SK-N-SH (cell line): Measurements from ENCODE around the gene SLC8A1. TPM values are rescaled to one million over a fixed set of nuclear protein-coding genes. Genes with fewer than 3 reads are reported as not detected.

ENCODE experiments used
- CTCF ChIA-PET: fragments of 300-600, 350-600 bp; formaldehyde crosslinking; extraction: SDS; loops from one replicate; lab custom pipeline; 2021; lab: Yijun Ruan, JAX
- POLR2A ChIA-PET: fragments of 350-600 bp; sonication (Branson Sonifier 250); formaldehyde crosslinking; extraction: SDS; loops from one replicate; lab custom pipeline; 2020; ENCODE audit warnings: antibody characterized with exemption, inconsistent platforms; lab: Yijun Ruan, JAX
- DNase-seq: peaks from one replicate; pipeline ENCODE4 v3.0.0; 2012
- H2AFZ ChIP-seq: fragments of 200-600 bp; sonication (generic); 2 replicates; pipeline ENCODE4 v1.8.1; 2016; ENCODE audit warnings: antibody characterized with exemption, mild to moderate bottlenecking, low read depth
- H3F3A ChIP-seq: fragments of 200-600 bp; sonication (generic); replicated peaks from 2 replicates; pipeline ENCODE3; 2016; ENCODE audit warnings: antibody characterized with exemption, mild to moderate bottlenecking; ENCODE audit not compliant: insufficient read depth
- H3K27ac ChIP-seq, 2 experiments: fragments of 200-500 bp in 1 of 2; fragments of 200-600 bp in 1 of 2; sonication (Bioruptor generic) in 1 of 2; sonication (generic), shearing (Covaris generic) in 1 of 2; 2 replicates each; pipeline versions ENCODE4 v1.5.1 to v1.6.1; 2014 to 2016; ENCODE audit warnings: low read depth in 2 of 2, inconsistent platforms in 1 of 2, low read length in 1 of 2, mild to moderate bottlenecking in 1 of 2, mixed read lengths in 1 of 2
- H3K27me3 ChIP-seq: fragments of 200-600 bp; sonication (generic), shearing (Covaris generic); 2 replicates; pipeline ENCODE4 v1.6.1; 2016; ENCODE audit warnings: mixed run types; ENCODE audit not compliant: insufficient read depth
- H3K36me3 ChIP-seq, 2 experiments: fragments of 200-500 bp in 1 of 2; fragments of 200-600 bp in 1 of 2; sonication (Bioruptor generic) in 1 of 2; sonication (generic) in 1 of 2; replicated peaks in 1 of 2; 2 replicates each; pipeline versions ENCODE3 to v1.5.1; 2014 to 2016; ENCODE audit warnings: low read length in 1 of 2, mild to moderate bottlenecking in 1 of 2; ENCODE audit not compliant: insufficient read depth in 2 of 2, control insufficient read depth in 1 of 2
- H3K4me1 ChIP-seq, 2 experiments: fragments of 200-500 bp in 1 of 2; fragments of 200-600 bp in 1 of 2; sonication (Bioruptor generic) in 1 of 2; sonication (generic), shearing (Covaris generic) in 1 of 2; 2 replicates each; pipeline versions ENCODE4 v1.5.1 to v1.6.1; 2014 to 2016; ENCODE audit warnings: low read depth in 1 of 2, low read length in 1 of 2, mixed run types in 1 of 2; ENCODE audit not compliant: insufficient read depth in 2 of 2, control insufficient read depth in 1 of 2
- H3K4me2 ChIP-seq: fragments of 200-600 bp; sonication (generic), shearing (Covaris generic); 2 replicates; pipeline ENCODE4 v1.6.1; 2017; ENCODE audit warnings: mixed run types
- H3K4me3 ChIP-seq, 2 experiments: fragments of 200-500 bp in 1 of 2; fragments of 200-600 bp in 1 of 2; sonication (Bioruptor generic) in 1 of 2; sonication (generic), shearing (Covaris generic) in 1 of 2; 2 replicates each; pipeline versions ENCODE4 v1.5.1 to v1.8.1; 2014 to 2016; ENCODE audit warnings: low read depth in 2 of 2, inconsistent platforms in 1 of 2, low read length in 1 of 2, mild to moderate bottlenecking in 1 of 2, mixed read lengths in 1 of 2, moderate library complexity in 1 of 2
- H3K79me2 ChIP-seq: fragments of 200-600 bp; sonication (generic); 2 replicates; pipeline ENCODE4 v1.8.1; 2017; ENCODE audit warnings: mild to moderate bottlenecking; ENCODE audit not compliant: insufficient read depth
- H3K9ac ChIP-seq: fragments of 200-600 bp; sonication (generic); 2 replicates; pipeline ENCODE4 v1.6.1; 2017; ENCODE audit warnings: mixed run types
- H3K9me2 ChIP-seq: fragments of 200-600 bp; sonication (generic); 2 replicates; pipeline ENCODE4 v1.6.1; 2017; ENCODE audit warnings: mixed run types
- H3K9me3 ChIP-seq: fragments of 200-600 bp; sonication (generic); 2 replicates; pipeline ENCODE4 v1.6.1; 2017; ENCODE audit warnings: mixed run types, mild to moderate bottlenecking, moderate library complexity
- H4K20me1 ChIP-seq: fragments of 200-600 bp; sonication (generic); 2 replicates; pipeline ENCODE4 v1.6.1; 2017; ENCODE audit warnings: mild to moderate bottlenecking, mixed run types; ENCODE audit not compliant: insufficient read depth
- EZH2phosphoT487 ChIP-seq: fragments of 200-600 bp; sonication (generic); IDR thresholded peaks from 2 replicates; pipeline ENCODE4 v1.6.1; 2017; ENCODE audit warnings: low read depth, mixed run types, mild to moderate bottlenecking, antibody characterized with exemption, moderate library complexity, borderline replicate concordance
- FOSL2 ChIP-seq: IDR thresholded peaks from 2 replicates; pipeline ENCODE4 v1.4.0; 2012; ENCODE audit warnings: low read depth, mild to moderate bottlenecking, moderate library complexity, borderline replicate concordance
- FOXJ3 ChIP-seq: sonication (generic); formaldehyde crosslinking; IDR thresholded peaks from 2 replicates; pipeline ENCODE4 v1.5.1; 2020; ENCODE audit warnings: mild to moderate bottlenecking, missing genetic modification reagents
- GABPA ChIP-seq: IDR thresholded peaks from 2 replicates; pipeline ENCODE4 v1.4.0; 2012; ENCODE audit warnings: low read depth, mild to moderate bottlenecking
- GATA2 ChIP-seq: sonication (generic); formaldehyde crosslinking; IDR thresholded peaks from 2 replicates; pipeline ENCODE4 v1.5.0; 2020; ENCODE audit warnings: mild to moderate bottlenecking, missing genetic modification reagents
- JUND ChIP-seq: IDR thresholded peaks from 2 replicates; pipeline ENCODE4 v1.4.0; 2012
- MEF2A ChIP-seq: IDR thresholded peaks from 2 replicates; pipeline ENCODE4 v1.4.0; 2012; ENCODE audit warnings: low read depth, borderline replicate concordance
- POLR2AphosphoS5 ChIP-seq: IDR thresholded peaks from 2 replicates; pipeline ENCODE4 v1.6.1; 2012; ENCODE audit warnings: low read depth, low read length
- RAD21 ChIP-seq: IDR thresholded peaks from 2 replicates; pipeline ENCODE4 v1.6.1; 2012; ENCODE audit warnings: mild to moderate bottlenecking, low read length
- RXRA ChIP-seq: IDR thresholded peaks from 2 replicates; pipeline ENCODE4 v1.4.0; 2012; ENCODE audit warnings: low read depth, mild to moderate bottlenecking, borderline replicate concordance
- TAF1 ChIP-seq: IDR thresholded peaks from 2 replicates; pipeline ENCODE4 v1.6.1; 2012; ENCODE audit warnings: low read depth, mild to moderate bottlenecking, low read length, moderate library complexity, borderline replicate concordance
- TCF12 ChIP-seq: IDR thresholded peaks from 2 replicates; pipeline ENCODE4 v1.4.0; 2012
- WGBS: methylation state at CpG from one replicate; pipeline ENCODE4 v1.1.6; 2017; ENCODE audit warnings: low lambda C conversion rate; 5-methylcytosine and 5-hydroxymethylcytosine counted together
- polyA plus RNA-seq, 3 experiments: library from polyadenylated mRNA; depleted of rRNA; stranded (reverse); fragments of >200 nt; gene quantifications; 2 replicates each; pipeline ENCODE4 v1.2.3, GENCODE V29; 2012
- TF ChIP-seq, protein P1 (sequence below): IDR thresholded peaks from 2 replicates; pipeline ENCODE4 v1.6.1; 2012; ENCODE audit warnings: mild to moderate bottlenecking, low read depth, low read length, moderate library complexity
- TF ChIP-seq, protein P2 (sequence below): fragments of 150-350 bp; IDR thresholded peaks from 2 replicates; pipeline ENCODE4 v1.6.1; 2017; ENCODE audit warnings: antibody characterized with exemption, low read length, low read depth, borderline replicate concordance
- TF ChIP-seq, protein P3 (sequence below): IDR thresholded peaks from 2 replicates; pipeline ENCODE4 v1.4.0; 2012; ENCODE audit warnings: low read depth
- TF ChIP-seq, protein P4 (sequence below): IDR thresholded peaks from 2 replicates; pipeline ENCODE4 v1.4.0; 2012; ENCODE audit warnings: low read depth, borderline replicate concordance

Gene SLC8A1
- polyA plus RNA-seq, 1 of the 3 experiments (the other 2 are of a cell fraction): 3.2 TPM

DNA sequence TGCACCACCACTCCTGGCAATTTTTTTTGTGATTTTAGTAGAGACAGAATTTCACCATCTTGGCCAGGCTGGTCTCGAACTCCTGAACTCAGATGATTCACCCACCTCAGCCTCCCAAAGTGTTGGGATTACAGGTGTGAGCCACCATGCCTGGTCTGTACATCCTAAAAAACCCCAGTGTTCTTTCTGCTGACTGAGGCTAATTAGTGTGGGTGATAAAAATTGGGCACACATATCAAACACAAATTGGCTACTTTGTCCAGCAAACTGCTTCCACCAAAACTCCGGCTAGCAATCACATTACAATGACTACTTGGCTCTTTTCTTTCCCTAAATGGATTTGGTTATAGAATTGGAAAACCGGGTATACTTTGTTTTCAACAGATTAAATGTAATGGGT, 153.9 kb downstream of the SLC8A1 start:
- no peak overlapping the region for H3K9ac ChIP-seq
- H3K4me3 ChIP-seq: no peak overlapping the region
- H3K9me2 ChIP-seq: no peaks in the 10 kb centered on the region
- ChIA-PET POLR2A (no interaction called here), CTCF (interaction anchor here (0.9 to 1.1 kb wide), 3 partner anchors 8 to 28 kb away, joined by 3 read pairs; no protein-coding TSS in a partner anchor)
- H3K27me3 ChIP-seq: no peaks in the 10 kb centered on the region
- no peak overlapping the region for H3K4me2 ChIP-seq
- H2AFZ ChIP-seq: no peak overlapping the region
- WGBS: 77% methylated on average over 3 of the region's 3 CpGs
- no peak for TF ChIP-seq GABPA
- TF ChIP-seq EZH2phosphoT487: no peak
- TF ChIP-seq GATA2 (CRISPR knock-in tag): no peak
- no peaks in the 10 kb centered on the region for H3F3A ChIP-seq
- H4K20me1 ChIP-seq: no peaks in the 10 kb centered on the region
- no peaks in the 10 kb centered on the region for H3K9me3 ChIP-seq
- H3K4me1 ChIP-seq: no peaks in the 10 kb centered on the region
- H3K79me2 ChIP-seq: no peaks in the 10 kb centered on the region
- no peak overlapping the region for H3K27ac ChIP-seq
- H3K36me3 ChIP-seq: no peaks in the 10 kb centered on the region
- no peak for DNase-seq

DNA sequence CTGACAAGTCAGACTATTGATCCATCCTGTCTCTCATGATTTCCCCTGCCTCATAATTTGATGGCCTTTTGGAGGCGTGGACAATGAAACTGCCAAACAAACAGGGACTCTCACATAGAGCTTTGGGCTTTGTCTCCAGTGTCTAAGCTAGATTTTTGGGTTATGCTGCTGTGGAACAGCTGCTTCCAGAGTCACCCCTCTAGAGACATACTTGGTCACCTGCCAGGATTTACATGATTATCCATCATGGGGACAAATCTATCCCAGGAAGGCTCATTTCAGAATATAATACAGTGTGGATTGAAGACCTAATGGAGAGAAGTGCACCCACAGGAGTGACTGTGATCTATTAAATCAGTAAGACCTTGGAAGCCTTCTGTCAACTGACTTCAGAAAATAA, 159.6 kb downstream of the SLC8A1 start:
- ChIA-PET POLR2A (no interaction called here), CTCF (interaction anchor here (1.4 kb wide), 1 partner anchor 9 kb away, joined by 3 read pairs; no protein-coding TSS in a partner anchor)
- H3K36me3 ChIP-seq: no peaks in the 10 kb centered on the region
- no peaks in the 10 kb centered on the region for H3K9me2 ChIP-seq
- H3K9me3 ChIP-seq: no peaks in the 10 kb centered on the region
- TF ChIP-seq MEF2A (no peak), JUND (no peak), RXRA (no peak), FOSL2 (no peak), RAD21 (no peak), POLR2AphosphoS5 (no peak), FOXJ3 (CRISPR knock-in tag) (no peak), TAF1 (no peak), TCF12 (no peak)
- TF ChIP-seq, protein P1, sequence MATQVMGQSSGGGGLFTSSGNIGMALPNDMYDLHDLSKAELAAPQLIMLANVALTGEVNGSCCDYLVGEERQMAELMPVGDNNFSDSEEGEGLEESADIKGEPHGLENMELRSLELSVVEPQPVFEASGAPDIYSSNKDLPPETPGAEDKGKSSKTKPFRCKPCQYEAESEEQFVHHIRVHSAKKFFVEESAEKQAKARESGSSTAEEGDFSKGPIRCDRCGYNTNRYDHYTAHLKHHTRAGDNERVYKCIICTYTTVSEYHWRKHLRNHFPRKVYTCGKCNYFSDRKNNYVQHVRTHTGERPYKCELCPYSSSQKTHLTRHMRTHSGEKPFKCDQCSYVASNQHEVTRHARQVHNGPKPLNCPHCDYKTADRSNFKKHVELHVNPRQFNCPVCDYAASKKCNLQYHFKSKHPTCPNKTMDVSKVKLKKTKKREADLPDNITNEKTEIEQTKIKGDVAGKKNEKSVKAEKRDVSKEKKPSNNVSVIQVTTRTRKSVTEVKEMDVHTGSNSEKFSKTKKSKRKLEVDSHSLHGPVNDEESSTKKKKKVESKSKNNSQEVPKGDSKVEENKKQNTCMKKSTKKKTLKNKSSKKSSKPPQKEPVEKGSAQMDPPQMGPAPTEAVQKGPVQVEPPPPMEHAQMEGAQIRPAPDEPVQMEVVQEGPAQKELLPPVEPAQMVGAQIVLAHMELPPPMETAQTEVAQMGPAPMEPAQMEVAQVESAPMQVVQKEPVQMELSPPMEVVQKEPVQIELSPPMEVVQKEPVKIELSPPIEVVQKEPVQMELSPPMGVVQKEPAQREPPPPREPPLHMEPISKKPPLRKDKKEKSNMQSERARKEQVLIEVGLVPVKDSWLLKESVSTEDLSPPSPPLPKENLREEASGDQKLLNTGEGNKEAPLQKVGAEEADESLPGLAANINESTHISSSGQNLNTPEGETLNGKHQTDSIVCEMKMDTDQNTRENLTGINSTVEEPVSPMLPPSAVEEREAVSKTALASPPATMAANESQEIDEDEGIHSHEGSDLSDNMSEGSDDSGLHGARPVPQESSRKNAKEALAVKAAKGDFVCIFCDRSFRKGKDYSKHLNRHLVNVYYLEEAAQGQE: no peak
- TF ChIP-seq, protein P2, sequence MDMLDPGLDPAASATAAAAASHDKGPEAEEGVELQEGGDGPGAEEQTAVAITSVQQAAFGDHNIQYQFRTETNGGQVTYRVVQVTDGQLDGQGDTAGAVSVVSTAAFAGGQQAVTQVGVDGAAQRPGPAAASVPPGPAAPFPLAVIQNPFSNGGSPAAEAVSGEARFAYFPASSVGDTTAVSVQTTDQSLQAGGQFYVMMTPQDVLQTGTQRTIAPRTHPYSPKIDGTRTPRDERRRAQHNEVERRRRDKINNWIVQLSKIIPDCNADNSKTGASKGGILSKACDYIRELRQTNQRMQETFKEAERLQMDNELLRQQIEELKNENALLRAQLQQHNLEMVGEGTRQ: no peak
- TF ChIP-seq, protein P3, sequence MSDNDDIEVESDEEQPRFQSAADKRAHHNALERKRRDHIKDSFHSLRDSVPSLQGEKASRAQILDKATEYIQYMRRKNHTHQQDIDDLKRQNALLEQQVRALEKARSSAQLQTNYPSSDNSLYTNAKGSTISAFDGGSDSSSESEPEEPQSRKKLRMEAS: no peak
- TF ChIP-seq, protein P4, sequence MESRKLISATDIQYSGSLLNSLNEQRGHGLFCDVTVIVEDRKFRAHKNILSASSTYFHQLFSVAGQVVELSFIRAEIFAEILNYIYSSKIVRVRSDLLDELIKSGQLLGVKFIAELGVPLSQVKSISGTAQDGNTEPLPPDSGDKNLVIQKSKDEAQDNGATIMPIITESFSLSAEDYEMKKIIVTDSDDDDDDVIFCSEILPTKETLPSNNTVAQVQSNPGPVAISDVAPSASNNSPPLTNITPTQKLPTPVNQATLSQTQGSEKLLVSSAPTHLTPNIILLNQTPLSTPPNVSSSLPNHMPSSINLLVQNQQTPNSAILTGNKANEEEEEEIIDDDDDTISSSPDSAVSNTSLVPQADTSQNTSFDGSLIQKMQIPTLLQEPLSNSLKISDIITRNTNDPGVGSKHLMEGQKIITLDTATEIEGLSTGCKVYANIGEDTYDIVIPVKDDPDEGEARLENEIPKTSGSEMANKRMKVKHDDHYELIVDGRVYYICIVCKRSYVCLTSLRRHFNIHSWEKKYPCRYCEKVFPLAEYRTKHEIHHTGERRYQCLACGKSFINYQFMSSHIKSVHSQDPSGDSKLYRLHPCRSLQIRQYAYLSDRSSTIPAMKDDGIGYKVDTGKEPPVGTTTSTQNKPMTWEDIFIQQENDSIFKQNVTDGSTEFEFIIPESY: no peak
- no peak overlapping the region for H3K4me2 ChIP-seq
- H3K9ac ChIP-seq: no peak overlapping the region
- WGBS: 57% methylated on average over 1 of the region's 1 CpG
- no peaks in the 10 kb centered on the region; a peak in 1 of 4 replicates for H3K4me1 ChIP-seq
- no peak overlapping the region for H3K27ac ChIP-seq
- H2AFZ ChIP-seq: no peak overlapping the region
- no peaks in the 10 kb centered on the region for H3F3A ChIP-seq
- H4K20me1 ChIP-seq: no peaks in the 10 kb centered on the region
- H3K79me2 ChIP-seq: no peaks in the 10 kb centered on the region
- H3K27me3 ChIP-seq: no peaks in the 10 kb centered on the region
- H3K4me3 ChIP-seq: no peak overlapping the region
- no peak for DNase-seq
